ENCODE results near the gene CTNNBIP1. TPM values are rescaled to one million over a fixed set of nuclear protein-coding genes. Genes with fewer than 3 reads are reported as not detected.

The CTNNBIP1 gene
- total RNA-seq, 1 experiment from 2014 or later = 31.3 TPM

- Histone ChIP-seq H3K4me2 (ENCODE audit: low read length) (no peak overlapping the region), H2AFZ (ENCODE audit: low read depth, low read length, poor library complexity, severe bottlenecking) (no peak overlapping the region), H3K4me1 (ENCODE audit: control insufficient read depth in 1 of 2, insufficient read depth in 2 of 2, low read length in 2 of 2) (peaks cover 0 to 4% of the 10 kb centered on the region in 2 experiments; a peak in 1 of 4 replicates), H3K4me3 (replicated peaks in 1 of 2; ENCODE audit: low read depth in 1 of 2, low read length in 2 of 2) (no peak overlapping the region), H3K27me3 (ENCODE audit: insufficient read depth, low read length) (no peaks in the 10 kb centered on the region), H4K20me1 (ENCODE audit: insufficient read depth) (no peaks in the 10 kb centered on the region), H3K9ac (ENCODE audit: low read length) (no peak overlapping the region), H3K79me2 (ENCODE audit: insufficient read depth, low read length) (no peaks in the 10 kb centered on the region), H3K36me3 (ENCODE audit: control insufficient read depth in 1 of 2, insufficient read depth in 2 of 2, low read length in 2 of 2) (no peaks in the 10 kb centered on the region), H3K9me3 (ENCODE audit: control insufficient read depth in 1 of 2, insufficient read depth in 1 of 2, low read depth in 1 of 2, low read length in 2 of 2) (no peaks in the 10 kb centered on the region), H3K9me2 (ENCODE audit: insufficient read depth) (no peaks in the 10 kb centered on the region), H3K27ac (ENCODE audit: low read depth, low read length) (no peak overlapping the region)
- ATAC-seq (no peak), DNase-seq (ENCODE audit: low read depth, low spot score) (no peak)
- BruUV-seq (replicated peaks) = no TSS peak
- POLR2A ChIA-PET = interaction anchor here (1.0 kb wide), 1 partner anchor 75 kb away, joined by 3 read pairs; the partner anchor contains the start of genes LZIC and NMNAT1
- CTCF ChIA-PET = interaction anchor here (0.6 to 2.1 kb wide), 10 partner anchors 9 to 281 kb away, joined by 3 to 21 read pairs (median 4); no protein-coding TSS in a partner anchor
- intact Hi-C loops (cut with micrococcal nuclease) = loop anchor here (5.0 kb wide), 1 partner anchor 41 kb away; no protein-coding TSS in a partner anchor
- RAD21 ChIA-PET (ENCODE audit: low non-redundant PET in 1 of 2, low total read pairs in 2 of 2, uncharacterized antibody in 2 of 2, unreplicated experiment in 2 of 2) = no interaction called here
- TF ChIP-seq YY1 (IDR thresholded peaks at IDR 0.05; ENCODE audit: extremely low read depth, insufficient replicate concordance, low read depth, low read length) (no peak), MAX (IDR thresholded peaks at IDR 0.05) (no peak), POLR2A (IDR thresholded peaks at IDR 0.05; ENCODE audit: borderline replicate concordance, extremely low read depth, insufficient read depth, insufficient read length) (no peak), TCF7L2 (IDR thresholded peaks at IDR 0.05; ENCODE audit: borderline replicate concordance, extremely low read depth, insufficient read depth, insufficient read length) (no peak), ZFX (IDR thresholded peaks at IDR 0.05) (no peak), EGR1 (IDR thresholded peaks at IDR 0.05; ENCODE audit: low read depth) (no peak), CTCF (IDR thresholded peaks at IDR 0.05 in 2 of 3, conservative IDR thresholded peaks at IDR 0.05 in 1 of 3; ENCODE audit: borderline replicate concordance in 1 of 3, insufficient read depth in 1 of 3, low read depth in 2 of 3, low read length in 2 of 3) (no peak), SP1 (IDR thresholded peaks at IDR 0.05; ENCODE audit: low read depth) (no peak), RAD21 (IDR thresholded peaks at IDR 0.05; ENCODE audit: low read depth) (no peak)
These were observed 41.9 kb downstream of the CTNNBIP1 start for GRCh38 chr1:9868244-9868590.

Data from HCT116 (cell line).